ENCODE measurements around the gene CCL26. TPM values are rescaled to one million over a fixed set of nuclear protein-coding genes. Genes with fewer than 3 reads are reported as not detected.

The CCL26 gene
- total RNA-seq, 1 experiment from 2014 or later, result 7.1 TPM

DNA sequence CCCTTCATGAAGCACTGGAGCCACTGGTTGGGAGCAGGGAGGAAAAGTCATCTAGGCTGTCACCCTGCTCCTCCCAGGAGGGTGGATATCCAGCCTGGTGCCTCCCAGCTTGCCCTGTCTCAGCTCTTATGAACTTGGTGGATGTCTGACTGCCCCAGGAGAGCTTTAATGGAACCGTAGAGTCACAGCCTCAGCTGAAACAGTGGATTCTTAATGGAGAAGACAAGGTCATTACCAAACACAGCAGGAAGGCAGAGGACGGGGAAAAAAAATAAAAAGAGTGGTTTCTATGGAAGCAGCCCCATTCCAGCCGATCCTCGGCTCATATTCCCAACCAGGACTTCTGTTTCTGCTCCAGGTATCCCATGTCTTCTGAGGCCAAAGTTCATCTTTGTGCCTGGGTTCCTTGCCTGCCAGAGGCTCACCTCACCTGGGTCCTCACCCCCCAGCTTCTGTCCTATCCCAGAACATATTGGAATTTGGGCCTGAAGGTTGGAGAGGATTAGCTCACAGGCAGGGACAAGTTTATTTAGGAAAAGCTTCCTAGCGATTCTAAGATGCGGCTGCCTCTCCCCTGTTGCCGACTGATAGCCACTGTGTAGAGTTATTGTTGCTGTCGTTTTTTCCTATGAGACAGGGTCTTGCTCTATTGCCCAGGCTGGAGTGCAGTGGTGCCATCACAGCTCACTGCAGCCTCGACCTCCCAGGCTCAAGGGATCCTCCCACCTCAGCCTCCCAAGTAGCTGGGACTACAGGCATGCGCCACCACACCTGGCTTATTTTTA, 15.6 kb downstream of the CCL26 start:
- no peaks in the 10 kb centered on the region for H3K27me3 ChIP-seq (ENCODE audit: low read length)
- no peaks in the 10 kb centered on the region for H3K36me3 ChIP-seq (ENCODE audit: low read depth, low read length)
- H3F3A ChIP-seq (ENCODE audit: low read length, unreplicated experiment), result no peaks in the 10 kb centered on the region
- DNase-seq (no peak), ATAC-seq (no peak)
- TF ChIP-seq EZH2 (IDR thresholded peaks at IDR 0.05; ENCODE audit: low read length, unreplicated experiment), result no peak
- TF ChIP-seq EZH2phosphoT487 (IDR thresholded peaks at IDR 0.05; ENCODE audit: borderline replicate concordance, low read length), result no peak
- TF ChIP-seq, protein P1, sequence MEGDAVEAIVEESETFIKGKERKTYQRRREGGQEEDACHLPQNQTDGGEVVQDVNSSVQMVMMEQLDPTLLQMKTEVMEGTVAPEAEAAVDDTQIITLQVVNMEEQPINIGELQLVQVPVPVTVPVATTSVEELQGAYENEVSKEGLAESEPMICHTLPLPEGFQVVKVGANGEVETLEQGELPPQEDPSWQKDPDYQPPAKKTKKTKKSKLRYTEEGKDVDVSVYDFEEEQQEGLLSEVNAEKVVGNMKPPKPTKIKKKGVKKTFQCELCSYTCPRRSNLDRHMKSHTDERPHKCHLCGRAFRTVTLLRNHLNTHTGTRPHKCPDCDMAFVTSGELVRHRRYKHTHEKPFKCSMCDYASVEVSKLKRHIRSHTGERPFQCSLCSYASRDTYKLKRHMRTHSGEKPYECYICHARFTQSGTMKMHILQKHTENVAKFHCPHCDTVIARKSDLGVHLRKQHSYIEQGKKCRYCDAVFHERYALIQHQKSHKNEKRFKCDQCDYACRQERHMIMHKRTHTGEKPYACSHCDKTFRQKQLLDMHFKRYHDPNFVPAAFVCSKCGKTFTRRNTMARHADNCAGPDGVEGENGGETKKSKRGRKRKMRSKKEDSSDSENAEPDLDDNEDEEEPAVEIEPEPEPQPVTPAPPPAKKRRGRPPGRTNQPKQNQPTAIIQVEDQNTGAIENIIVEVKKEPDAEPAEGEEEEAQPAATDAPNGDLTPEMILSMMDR (conservative IDR thresholded peaks at IDR 0.05; ENCODE audit: low read depth, low read length), result no peak
- H3K9ac ChIP-seq (ENCODE audit: low read length), result no peak overlapping the region
- H3K4me1 ChIP-seq (ENCODE audit: insufficient read depth, low read length), result no peaks in the 10 kb centered on the region
- no peaks in the 10 kb centered on the region for H4K20me1 ChIP-seq (ENCODE audit: low read length)
- intact Hi-C loops (cut with micrococcal nuclease), result no loop called here
- ChIA-PET CTCF (no interaction called here), POLR2A (ENCODE audit: unreplicated experiment) (no interaction called here)
- no peak overlapping the region for H3K4me3 ChIP-seq (ENCODE audit: low read length)
- no TSS peak for BruUV-seq (replicated peaks)
- H3K27ac ChIP-seq (ENCODE audit: low read length), result no peak overlapping the region
- H3K9me2 ChIP-seq (replicated peaks; ENCODE audit: low read length), result no peaks in the 10 kb centered on the region
- H3K79me2 ChIP-seq (ENCODE audit: low read length), result no peaks in the 10 kb centered on the region
- no peaks in the 10 kb centered on the region for H3K9me3 ChIP-seq (ENCODE audit: low read length)
- no peak overlapping the region for H3K4me2 ChIP-seq (ENCODE audit: low read length)
- no peak overlapping the region for H2AFZ ChIP-seq (ENCODE audit: low read length)

DNA sequence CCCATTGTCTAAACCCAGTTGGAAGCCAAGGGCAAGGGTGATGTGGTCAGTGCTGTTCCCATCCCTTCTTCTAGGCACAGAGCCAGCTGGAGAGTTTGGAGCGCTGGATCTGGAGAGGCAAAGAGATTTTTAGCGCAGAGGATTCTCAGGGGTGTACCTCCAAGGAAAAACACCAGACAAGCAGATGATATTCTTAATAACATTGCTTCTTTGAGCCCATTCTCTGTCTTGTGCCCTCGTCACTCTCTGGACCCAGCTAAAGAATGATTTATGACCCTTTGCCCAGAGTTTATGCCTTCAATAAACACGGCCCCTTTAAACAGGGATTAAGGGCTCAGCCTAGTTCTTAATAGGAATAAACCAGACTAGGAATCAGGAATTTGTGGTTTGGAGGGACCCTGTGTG, 28.6 kb downstream of the CCL26 start:
- TF ChIP-seq EZH2phosphoT487 (IDR thresholded peaks at IDR 0.05; ENCODE audit: borderline replicate concordance, low read length) (no peak), EZH2 (IDR thresholded peaks at IDR 0.05; ENCODE audit: low read length, unreplicated experiment) (no peak)
- TF ChIP-seq, protein P1 (conservative IDR thresholded peaks at IDR 0.05; ENCODE audit: low read depth, low read length), result no peak
- ChIA-PET CTCF (no interaction called here), POLR2A (ENCODE audit: unreplicated experiment) (no interaction called here)
- DNase-seq, result no peak
- Histone ChIP-seq H3K36me3 (ENCODE audit: low read depth, low read length) (no peaks in the 10 kb centered on the region), H3K79me2 (ENCODE audit: low read length) (no peaks in the 10 kb centered on the region), H4K20me1 (ENCODE audit: low read length) (no peaks in the 10 kb centered on the region), H3K27me3 (ENCODE audit: low read length) (no peaks in the 10 kb centered on the region), H3F3A (ENCODE audit: low read length, unreplicated experiment) (no peaks in the 10 kb centered on the region), H2AFZ (ENCODE audit: low read length) (no peak overlapping the region), H3K4me2 (ENCODE audit: low read length) (no peak overlapping the region), H3K27ac (ENCODE audit: low read length) (no peak overlapping the region), H3K4me1 (ENCODE audit: insufficient read depth, low read length) (no peaks in the 10 kb centered on the region), H3K9me3 (ENCODE audit: low read length) (no peaks in the 10 kb centered on the region), H3K9me2 (replicated peaks; ENCODE audit: low read length) (no peaks in the 10 kb centered on the region), H3K9ac (ENCODE audit: low read length) (no peak overlapping the region), H3K4me3 (ENCODE audit: low read length) (no peak overlapping the region)
- intact Hi-C loops (cut with micrococcal nuclease), result no loop called here
- BruUV-seq (replicated peaks), result no TSS peak
- no peak for ATAC-seq

DNA sequence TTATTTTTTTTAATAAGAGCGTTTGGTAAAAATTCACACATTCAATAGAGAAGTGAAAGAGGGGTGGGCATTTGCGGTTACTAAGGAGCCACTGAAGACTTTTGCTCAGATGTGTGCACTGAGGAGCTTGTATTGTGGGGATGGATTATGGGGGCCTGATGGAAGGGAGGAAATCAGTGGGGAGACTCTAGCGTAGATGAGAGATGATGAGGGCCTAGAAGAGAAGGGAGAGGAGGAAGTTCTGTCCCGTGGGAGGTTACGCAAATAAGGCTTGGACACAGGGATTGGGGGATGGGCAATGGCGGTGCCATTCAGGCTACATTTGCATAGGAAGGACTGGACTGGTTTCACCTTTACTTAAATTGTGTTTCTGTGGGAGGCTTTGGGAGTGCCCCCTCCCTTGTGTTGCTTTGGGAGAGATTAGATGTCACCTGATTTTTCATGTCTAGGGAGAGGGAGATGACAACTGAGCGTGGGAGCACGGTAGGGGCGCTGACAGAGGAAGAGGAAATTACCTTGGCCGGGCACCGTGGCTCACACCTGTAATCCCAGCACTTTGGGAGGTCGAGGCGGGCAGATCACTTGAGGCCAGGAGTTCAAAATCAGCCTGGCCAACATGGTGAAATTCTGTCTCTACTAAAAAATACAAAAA, 31.0 kb downstream of the CCL26 start:
- intact Hi-C loops (cut with micrococcal nuclease), result no loop called here
- Histone ChIP-seq H3K79me2 (ENCODE audit: low read length) (no peaks in the 10 kb centered on the region), H3F3A (ENCODE audit: low read length, unreplicated experiment) (no peaks in the 10 kb centered on the region), H3K27me3 (ENCODE audit: low read length) (no peaks in the 10 kb centered on the region), H3K9ac (ENCODE audit: low read length) (no peak overlapping the region), H3K36me3 (ENCODE audit: low read depth, low read length) (no peaks in the 10 kb centered on the region), H3K4me2 (ENCODE audit: low read length) (no peak overlapping the region), H4K20me1 (ENCODE audit: low read length) (no peaks in the 10 kb centered on the region), H3K4me3 (ENCODE audit: low read length) (no peak overlapping the region), H2AFZ (ENCODE audit: low read length) (no peak overlapping the region), H3K4me1 (ENCODE audit: insufficient read depth, low read length) (no peaks in the 10 kb centered on the region), H3K9me3 (ENCODE audit: low read length) (no peaks in the 10 kb centered on the region), H3K9me2 (replicated peaks; ENCODE audit: low read length) (no peaks in the 10 kb centered on the region), H3K27ac (ENCODE audit: low read length) (no peak overlapping the region)
- BruUV-seq (replicated peaks), result no TSS peak
- ChIA-PET CTCF (no interaction called here), POLR2A (ENCODE audit: unreplicated experiment) (no interaction called here)
- TF ChIP-seq, protein P1 (conservative IDR thresholded peaks at IDR 0.05; ENCODE audit: low read depth, low read length), result no peak
- TF ChIP-seq EZH2phosphoT487 (IDR thresholded peaks at IDR 0.05; ENCODE audit: borderline replicate concordance, low read length) (no peak), EZH2 (IDR thresholded peaks at IDR 0.05; ENCODE audit: low read length, unreplicated experiment) (no peak)
- DNase-seq (no peak), ATAC-seq (no peak)
